Activated CD4-positive, alpha-beta T cell treated with anti-CD3 and anti-CD28 coated beads, Interleukin-2, amount 10 ng/mL, durations not matched to agents 24 days and 14 days (primary cell): ENCODE data around the gene ADAT2. TPM values are rescaled to one million over a fixed set of nuclear protein-coding genes. Genes with fewer than 3 reads are reported as not detected.
"Not testable (repeated sequence)": the region's sequence is repeated elsewhere in the genome, so short reads cannot be mapped to it uniquely, and the experiment has no call there.

Experiments used
- DNase-seq: peaks from one replicate; pipeline ENCODE4 v3.0.0; 2022
- H3K27ac Mint-ChIP-seq: one replicate; pipeline ENCODE4 v1.8.0; 2022; ENCODE audit warnings: mild to moderate bottlenecking, mixed read lengths
- H3K27me3 Mint-ChIP-seq: one replicate; pipeline ENCODE4 v1.8.0; 2022; ENCODE audit warnings: mixed read lengths
- H3K36me3 Mint-ChIP-seq: one replicate; pipeline ENCODE4 v1.8.0; 2022; ENCODE audit warnings: low read depth, mild to moderate bottlenecking, mixed read lengths
- H3K4me1 Mint-ChIP-seq: one replicate; pipeline ENCODE4 v1.8.0; 2021; ENCODE audit warnings: mixed read lengths
- H3K4me3 Mint-ChIP-seq: one replicate; pipeline ENCODE4 v1.8.0; 2022; ENCODE audit warnings: mild to moderate bottlenecking, moderate library complexity, mixed read lengths
- H3K9me3 Mint-ChIP-seq: one replicate; pipeline ENCODE4 v1.8.0; 2021; ENCODE audit warnings: mixed read lengths
- intact Hi-C: fragments of 100-400 bp; cut with micrococcal nuclease; formaldehyde crosslinking; loops from one replicate; pipeline ENCODE4 v1.15.1; 2023
- total RNA-seq: library from RNA; stranded (reverse); gene quantifications from 2 replicates; pipeline ENCODE4 v1.2.3, GENCODE V29; 2022

ADAT2 gene
- 46.0 and 47.7 TPM in 2 replicates for total RNA-seq

GRCh38 chr6:143450453-143451371, at the start of gene ADAT2, which contains the start of gene PEX3:
ADAT2 (minus strand) TSS chr6:143450695; CDS start chr6:143450658, 37 bp downstream.
PEX3 (plus strand) TSS chr6:143450805; CDS start chr6:143451043, 238 bp downstream.
- Mint-ChIP-seq H3K4me1 (peaks cover 36% of the 10 kb centered on the region), H3K27me3 (no peaks in the 10 kb centered on the region), H3K9me3 (no peaks in the 10 kb centered on the region), H3K4me3 (peak within 1 kb of the TSS; percentile 91), H3K27ac (peak within 1 kb of the TSS; percentile 99), H3K36me3 (peaks cover 21% of the 10 kb centered on the region)
- intact Hi-C loops, result loop anchor here (1.0 to 5.0 kb wide), 10 partner anchors 9 to 1303 kb away; partner anchors contain the start of genes FUCA2, LTV1, NMBR and SF3B5
- DNase-seq, result peak; percentile 98

GRCh38 chr6:143498428-143498827, 47.9 kb upstream of the ADAT2 start:
- H3K4me3 Mint-ChIP-seq, result no peak overlapping the region
- H3K9me3 Mint-ChIP-seq, result no peaks in the 10 kb centered on the region
- H3K27me3 Mint-ChIP-seq, result no peaks in the 10 kb centered on the region
- H3K27ac Mint-ChIP-seq, result no peak overlapping the region
- intact Hi-C loops, result no loop called here
- peaks cover 13% of the 10 kb centered on the region for H3K4me1 Mint-ChIP-seq
- DNase-seq, result peak; percentile 76
- peaks cover 33% of the 10 kb centered on the region for H3K36me3 Mint-ChIP-seq

GRCh38 chr6:143496974-143497373, 46.5 kb upstream of the ADAT2 start:
- Mint-ChIP-seq H3K27me3 (no peaks in the 10 kb centered on the region), H3K4me3 (no peak overlapping the region), H3K4me1 (peaks cover 13% of the 10 kb centered on the region), H3K9me3 (no peaks in the 10 kb centered on the region), H3K36me3 (peaks cover 34% of the 10 kb centered on the region), H3K27ac (no peak overlapping the region)
- no peak for DNase-seq
- intact Hi-C loops, result no loop called here

- Mint-ChIP-seq H3K4me3 (no peak overlapping the region), H3K27ac (no peak overlapping the region), H3K4me1 (no peaks in the 10 kb centered on the region), H3K36me3 (peaks cover 11% of the 10 kb centered on the region), H3K27me3 (no peaks in the 10 kb centered on the region), H3K9me3 (no peaks in the 10 kb centered on the region)
- DNase-seq, result no peak
- intact Hi-C loops, result no loop called here
Observed at GRCh38 chr6:143490775-143491174, 40.3 kb upstream of the ADAT2 start.

GRCh38 chr6:143490244-143490643, 39.7 kb upstream of the ADAT2 start:
- no peaks in the 10 kb centered on the region for H3K27me3 Mint-ChIP-seq
- no peak overlapping the region for H3K27ac Mint-ChIP-seq
- H3K9me3 Mint-ChIP-seq, result no peaks in the 10 kb centered on the region
- no peak for DNase-seq
- H3K36me3 Mint-ChIP-seq, result peaks cover 9% of the 10 kb centered on the region
- intact Hi-C loops, result no loop called here
- H3K4me3 Mint-ChIP-seq, result no peak overlapping the region
- no peaks in the 10 kb centered on the region for H3K4me1 Mint-ChIP-seq

GRCh38 chr6:143486752-143487151, 36.3 kb upstream of the ADAT2 start:
- Mint-ChIP-seq H3K27ac (no peak overlapping the region), H3K27me3 (no peaks in the 10 kb centered on the region), H3K9me3 (no peaks in the 10 kb centered on the region), H3K36me3 (peaks cover 5% of the 10 kb centered on the region), H3K4me3 (no peak overlapping the region), H3K4me1 (no peaks in the 10 kb centered on the region)
- intact Hi-C loops, result no loop called here
- DNase-seq, result no peak

- Mint-ChIP-seq H3K27ac (no peak overlapping the region), H3K4me3 (no peak overlapping the region), H3K27me3 (no peaks in the 10 kb centered on the region), H3K4me1 (no peaks in the 10 kb centered on the region), H3K36me3 (peaks cover 5% of the 10 kb centered on the region), H3K9me3 (no peaks in the 10 kb centered on the region)
- intact Hi-C loops, result no loop called here
- no peak for DNase-seq
Observed at GRCh38 chr6:143485967-143486366, 35.5 kb upstream of the ADAT2 start.

- H3K4me3 Mint-ChIP-seq, result no peak overlapping the region
- no peak overlapping the region for H3K27ac Mint-ChIP-seq
- no peak for DNase-seq
- intact Hi-C loops, result no loop called here
- peaks cover 17% of the 10 kb centered on the region for H3K36me3 Mint-ChIP-seq
- H3K27me3 Mint-ChIP-seq, result no peaks in the 10 kb centered on the region
- H3K9me3 Mint-ChIP-seq, result no peaks in the 10 kb centered on the region
- no peaks in the 10 kb centered on the region for H3K4me1 Mint-ChIP-seq
Observed at GRCh38 chr6:143482593-143482992, 32.1 kb upstream of the ADAT2 start.

GRCh38 chr6:143478479-143479062, 28.1 kb upstream of the ADAT2 start:
- H3K36me3 Mint-ChIP-seq, result peaks cover 40% of the 10 kb centered on the region
- intact Hi-C loops, result no loop called here
- H3K4me1 Mint-ChIP-seq, result no peaks in the 10 kb centered on the region
- DNase-seq, result no peak
- no peak overlapping the region for H3K4me3 Mint-ChIP-seq
- no peaks in the 10 kb centered on the region for H3K27me3 Mint-ChIP-seq
- no peaks in the 10 kb centered on the region for H3K9me3 Mint-ChIP-seq
- no peak overlapping the region for H3K27ac Mint-ChIP-seq

- Mint-ChIP-seq H3K27me3 (no peaks in the 10 kb centered on the region), H3K4me1 (no peaks in the 10 kb centered on the region), H3K36me3 (peaks cover 53% of the 10 kb centered on the region), H3K27ac (no peak overlapping the region), H3K4me3 (no peak overlapping the region), H3K9me3 (no peaks in the 10 kb centered on the region)
- no peak for DNase-seq
- intact Hi-C loops, result no loop called here
Observed at GRCh38 chr6:143476545-143476944, 26.1 kb upstream of the ADAT2 start.

- Mint-ChIP-seq H3K9me3 (no peaks in the 10 kb centered on the region), H3K36me3 (peaks cover 56% of the 10 kb centered on the region), H3K27ac (no peak overlapping the region), H3K4me3 (no peak overlapping the region), H3K4me1 (no peaks in the 10 kb centered on the region), H3K27me3 (no peaks in the 10 kb centered on the region)
- intact Hi-C loops, result no loop called here
- DNase-seq, result no peak
Observed at GRCh38 chr6:143471822-143472221, 21.3 kb upstream of the ADAT2 start.

- H3K36me3 Mint-ChIP-seq, result peaks cover 35% of the 10 kb centered on the region
- intact Hi-C loops, H3K27ac Mint-ChIP-seq: not testable (repeated sequence)
Observed at GRCh38 chr6:143468823-143469222, 18.3 kb upstream of the ADAT2 start.

GRCh38 chr6:143468026-143468425, 17.5 kb upstream of the ADAT2 start:
- H3K4me3 Mint-ChIP-seq, result no peak overlapping the region
- peaks cover 33% of the 10 kb centered on the region for H3K36me3 Mint-ChIP-seq
- intact Hi-C loops, result no loop called here
- peaks cover 2% of the 10 kb centered on the region for H3K4me1 Mint-ChIP-seq
- no peaks in the 10 kb centered on the region for H3K9me3 Mint-ChIP-seq
- no peak for DNase-seq
- H3K27me3 Mint-ChIP-seq, result no peaks in the 10 kb centered on the region
- H3K27ac Mint-ChIP-seq, result no peak overlapping the region

More at GRCh38 chr6:143468823-143469222, 18.3 kb upstream of the ADAT2 start:
- not testable (repeated sequence) for H3K4me1 Mint-ChIP-seq, H3K27me3 Mint-ChIP-seq, H3K4me3 Mint-ChIP-seq, DNase-seq, H3K9me3 Mint-ChIP-seq

GRCh38 chr6:143465546-143465945, 15.1 kb upstream of the ADAT2 start:
- H3K4me1 Mint-ChIP-seq, result peaks cover 2% of the 10 kb centered on the region
- no peak overlapping the region for H3K4me3 Mint-ChIP-seq
- no peak for DNase-seq
- intact Hi-C loops, result no loop called here
- H3K27me3 Mint-ChIP-seq, result no peaks in the 10 kb centered on the region
- H3K9me3 Mint-ChIP-seq, result no peaks in the 10 kb centered on the region
- H3K36me3 Mint-ChIP-seq, result peaks cover 31% of the 10 kb centered on the region
- no peak overlapping the region for H3K27ac Mint-ChIP-seq
